OCI-LY7 (cell line): ENCODE measurements around the gene CDH6. TPM values are rescaled to one million over a fixed set of nuclear protein-coding genes. Genes with fewer than 3 reads are reported as not detected.

ENCODE experiments used
- BruUV-seq: library from RNA; stranded (reverse); fragments of 400-500 nt; replicated peaks from 2 replicates; lab custom pipeline; 2021; lab: Mats Ljungman, UMichigan
- CTCF ChIA-PET: fragments of 300-600 bp; sonication (Branson Sonifier 250); formaldehyde crosslinking; loops from one replicate; lab custom pipeline; 2022; ENCODE audit warnings: antibody characterized with exemption; ENCODE audit not compliant: unreplicated experiment; lab: Charles Lee
- POLR2A ChIA-PET: fragments of 300-600 bp; sonication (Branson Sonifier 250); formaldehyde crosslinking; loops from one replicate; lab custom pipeline; 2022; ENCODE audit warnings: antibody characterized with exemption; lab: Charles Lee
- DNase-seq: peaks from one replicate; pipeline ENCODE4 v3.0.0-alpha.2; 2015; ENCODE audit warnings: low spot score
- H2AFZ ChIP-seq: fragments of 200-600 bp; sonication (generic), shearing (Covaris generic); 2 replicates; pipeline ENCODE4 v1.6.1; 2014; ENCODE audit warnings: mild to moderate bottlenecking, antibody characterized with exemption, low read length, moderate library complexity
- H3K27ac ChIP-seq: fragments of 200-600 bp; sonication (generic); 2 replicates; pipeline ENCODE4 v1.5.1; 2014; ENCODE audit warnings: mixed run types, low read depth, mild to moderate bottlenecking, moderate library complexity, low read length, inconsistent platforms; ENCODE audit not compliant: poor library complexity, severe bottlenecking
- H3K36me3 ChIP-seq: fragments of 200-600 bp; sonication (generic); 2 replicates; pipeline ENCODE4 v1.6.1; 2014; ENCODE audit warnings: mild to moderate bottlenecking, antibody characterized with exemption, low read length, moderate library complexity, mixed read lengths; ENCODE audit not compliant: insufficient read depth
- H3K4me1 ChIP-seq: fragments of 200-600 bp; sonication (generic); 2 replicates; pipeline ENCODE4 v1.5.1; 2014; ENCODE audit warnings: mild to moderate bottlenecking, low read length; ENCODE audit not compliant: insufficient read depth, poor library complexity, severe bottlenecking
- H3K4me2 ChIP-seq: fragments of 200-600 bp; sonication (generic); 2 replicates; pipeline ENCODE4 v1.6.1; 2014; ENCODE audit warnings: mild to moderate bottlenecking, low read length
- H3K4me3 ChIP-seq: fragments of 200-600 bp; sonication (generic); 2 replicates; pipeline ENCODE4 v1.5.1; 2014; ENCODE audit warnings: mild to moderate bottlenecking, low read depth, low read length; ENCODE audit not compliant: poor library complexity, severe bottlenecking
- H3K79me2 ChIP-seq: fragments of 200-600 bp; sonication (generic); 2 replicates; pipeline ENCODE4 v1.6.1; 2016; ENCODE audit warnings: low read depth, mild to moderate bottlenecking, low read length, moderate library complexity, mixed read lengths; ENCODE audit not compliant: insufficient read depth
- H3K9me2 ChIP-seq: fragments of 200-600 bp; sonication (generic); 2 replicates; pipeline ENCODE4 v1.6.1; 2016; ENCODE audit warnings: mild to moderate bottlenecking, low read length, mixed read lengths; ENCODE audit not compliant: insufficient read depth
- H3K9me3 ChIP-seq: fragments of 200-600 bp; sonication (generic); 2 replicates; pipeline ENCODE4 v1.6.1; 2014; ENCODE audit warnings: mild to moderate bottlenecking, mixed run types, low read length, mixed read lengths
- H4K20me1 ChIP-seq: fragments of 200-600 bp; sonication (generic); 2 replicates; pipeline ENCODE4 v1.6.1; 2014; ENCODE audit warnings: mild to moderate bottlenecking, antibody characterized with exemption, low read length, moderate library complexity, mixed read lengths; ENCODE audit not compliant: insufficient read depth
- EZH2phosphoT487 ChIP-seq: fragments of 200-600 bp; sonication (generic); IDR thresholded peaks from 2 replicates; pipeline ENCODE4 v1.6.1; 2018; ENCODE audit warnings: low read depth, borderline replicate concordance, mild to moderate bottlenecking, mixed run types, antibody characterized with exemption, low read length, moderate library complexity, mixed read lengths
- intact Hi-C: fragments of 100-400 bp; cut with micrococcal nuclease; formaldehyde crosslinking; loops from one replicate; pipeline ENCODE4 v1.10.0; 2022; ENCODE audit not compliant: unreplicated experiment
- total RNA-seq, 2 experiments: library from RNA; depleted of rRNA in 1 of 2; stranded (reverse); fragments of >200 nt in 1 of 2; shearing (Covaris generic) in 1 of 2; gene quantifications; 2 replicates each; pipeline ENCODE4 v1.2.3, GENCODE V29; 2014 to 2022
- TF ChIP-seq, protein P1 (sequence below): fragments of 200-600 bp; sonication (generic); conservative IDR thresholded peaks from 2 replicates; pipeline ENCODE4 v1.5.1; 2014; ENCODE audit warnings: mild to moderate bottlenecking, antibody characterized with exemption, low read length, moderate library complexity, mixed read lengths

CDH6 gene
- total RNA-seq, 2 experiments from 2014 or later = not detected

GRCh38 chr5:31334061-31334860, 140.8 kb downstream of the CDH6 start:
- Histone ChIP-seq H3K36me3 (no peaks in the 10 kb centered on the region), H3K79me2 (no peaks in the 10 kb centered on the region), H2AFZ (no peak overlapping the region), H3K9me2 (no peaks in the 10 kb centered on the region), H3K4me3 (no peak overlapping the region), H3K4me1 (no peaks in the 10 kb centered on the region), H3K4me2 (no peak overlapping the region), H4K20me1 (no peaks in the 10 kb centered on the region), H3K9me3 (no peaks in the 10 kb centered on the region), H3K27ac (no peak overlapping the region)
- no peak for DNase-seq
- TF ChIP-seq, protein P1, sequence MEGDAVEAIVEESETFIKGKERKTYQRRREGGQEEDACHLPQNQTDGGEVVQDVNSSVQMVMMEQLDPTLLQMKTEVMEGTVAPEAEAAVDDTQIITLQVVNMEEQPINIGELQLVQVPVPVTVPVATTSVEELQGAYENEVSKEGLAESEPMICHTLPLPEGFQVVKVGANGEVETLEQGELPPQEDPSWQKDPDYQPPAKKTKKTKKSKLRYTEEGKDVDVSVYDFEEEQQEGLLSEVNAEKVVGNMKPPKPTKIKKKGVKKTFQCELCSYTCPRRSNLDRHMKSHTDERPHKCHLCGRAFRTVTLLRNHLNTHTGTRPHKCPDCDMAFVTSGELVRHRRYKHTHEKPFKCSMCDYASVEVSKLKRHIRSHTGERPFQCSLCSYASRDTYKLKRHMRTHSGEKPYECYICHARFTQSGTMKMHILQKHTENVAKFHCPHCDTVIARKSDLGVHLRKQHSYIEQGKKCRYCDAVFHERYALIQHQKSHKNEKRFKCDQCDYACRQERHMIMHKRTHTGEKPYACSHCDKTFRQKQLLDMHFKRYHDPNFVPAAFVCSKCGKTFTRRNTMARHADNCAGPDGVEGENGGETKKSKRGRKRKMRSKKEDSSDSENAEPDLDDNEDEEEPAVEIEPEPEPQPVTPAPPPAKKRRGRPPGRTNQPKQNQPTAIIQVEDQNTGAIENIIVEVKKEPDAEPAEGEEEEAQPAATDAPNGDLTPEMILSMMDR = no peak
- no peak for TF ChIP-seq EZH2phosphoT487
- intact Hi-C loops = no loop called here
- ChIA-PET POLR2A (interaction anchor here (0.6 to 0.9 kb wide), 3 partner anchors 11 to 647 kb away, joined by 3 to 4 read pairs (median 3); no protein-coding TSS in a partner anchor), CTCF (no interaction called here)
- no TSS peak for BruUV-seq

GRCh38 chr5:31335456-31335855, 142.0 kb downstream of the CDH6 start:
- H3K4me1 ChIP-seq = no peaks in the 10 kb centered on the region
- H3K4me3 ChIP-seq = no peak overlapping the region
- H3K79me2 ChIP-seq = no peaks in the 10 kb centered on the region
- DNase-seq = no peak
- H3K36me3 ChIP-seq = no peaks in the 10 kb centered on the region
- H3K27ac ChIP-seq = no peak overlapping the region
- H3K4me2 ChIP-seq = no peak overlapping the region
- no peaks in the 10 kb centered on the region for H3K9me3 ChIP-seq
- ChIA-PET POLR2A (interaction anchor here (0.9 kb wide), 1 partner anchor 10 kb away, joined by 4 read pairs; no protein-coding TSS in a partner anchor), CTCF (no interaction called here)
- BruUV-seq = no TSS peak
- H3K9me2 ChIP-seq = no peaks in the 10 kb centered on the region
- no peaks in the 10 kb centered on the region for H4K20me1 ChIP-seq
- intact Hi-C loops = no loop called here
- no peak for TF ChIP-seq EZH2phosphoT487
- TF ChIP-seq, protein P1 = no peak
- no peak overlapping the region for H2AFZ ChIP-seq

- CTCF ChIA-PET = no interaction called here
- intact Hi-C loops = no loop called here
Measured at GRCh38 chr5:31343946-31344345, 150.5 kb downstream of the CDH6 start.

More at GRCh38 chr5:31343946-31344345, 150.5 kb downstream of the CDH6 start:
- Histone ChIP-seq H3K4me1 (no peaks in the 10 kb centered on the region), H3K9me2 (no peaks in the 10 kb centered on the region), H3K9me3 (no peaks in the 10 kb centered on the region), H3K27ac (no peak overlapping the region), H3K79me2 (no peaks in the 10 kb centered on the region), H3K4me3 (no peak overlapping the region), H3K4me2 (no peak overlapping the region), H3K36me3 (no peaks in the 10 kb centered on the region), H4K20me1 (no peaks in the 10 kb centered on the region), H2AFZ (no peak overlapping the region)
- POLR2A ChIA-PET = no interaction called here
- BruUV-seq = no TSS peak
- TF ChIP-seq, protein P1 = no peak
- TF ChIP-seq EZH2phosphoT487 = no peak
- no peak for DNase-seq
